ENCODE results near the gene ATAD1.
A peak's percentile ranks its signal among the peaks of the same experiment; 100 is the strongest.
"Not testable (repeated sequence)": the region's sequence is repeated elsewhere in the genome, so short reads cannot be mapped to it uniquely, and the experiment has no call there.

Gene ATAD1

GRCh38 chr10:87801813-87802435, 16.1 kb downstream of the ATAD1 start:
- not testable (repeated sequence) for DNase-seq

- DNase-seq = no peak
Observed at GRCh38 chr10:87799860-87800259, 18.2 kb downstream of the ATAD1 start.

- DNase-seq = no peak
Observed at GRCh38 chr10:87798082-87798481, 19.9 kb downstream of the ATAD1 start.

DNA sequence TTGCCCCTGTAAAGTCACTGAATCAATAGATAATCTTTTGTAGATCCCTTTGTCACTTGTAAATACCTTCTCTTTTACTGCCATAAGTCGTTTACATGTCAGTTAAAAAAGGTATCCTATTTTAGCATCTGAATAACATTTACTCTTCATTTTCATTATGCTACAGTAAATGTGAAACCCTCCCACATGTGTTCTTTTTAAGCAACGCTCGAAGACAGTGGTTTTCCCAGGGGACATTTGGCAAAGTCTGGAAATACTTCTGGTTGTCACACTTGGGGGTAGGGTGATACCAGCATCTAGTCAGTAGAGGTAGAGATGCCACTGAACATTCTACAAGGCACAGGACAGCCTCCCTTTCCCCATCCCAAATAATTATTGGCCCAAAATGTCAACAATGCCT, 23.7 kb downstream of the ATAD1 start:
- no peak for DNase-seq

DNA sequence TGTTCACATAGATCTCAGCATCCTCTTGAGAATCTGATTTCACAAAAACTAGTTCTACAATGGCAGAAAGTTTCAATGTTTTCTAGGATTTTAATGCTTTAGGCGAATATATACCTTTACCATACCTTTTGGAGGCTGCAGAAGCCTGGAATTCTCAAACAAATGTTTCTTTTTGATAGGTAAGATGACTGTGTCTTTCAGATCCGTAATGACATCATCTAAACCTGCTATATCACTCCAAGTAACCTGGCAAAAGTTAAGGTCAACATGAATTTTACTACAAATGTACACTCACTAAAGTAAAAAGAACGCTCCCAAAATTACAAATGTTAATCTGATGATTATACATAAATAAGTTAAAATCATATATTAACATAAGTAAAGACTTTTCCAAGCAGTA, 27.8 kb downstream of the ATAD1 start:
- no peak for DNase-seq

- no peak for DNase-seq
Observed at GRCh38 chr10:87786421-87786820, 31.6 kb downstream of the ATAD1 start.

- no peak for DNase-seq
Observed at GRCh38 chr10:87782721-87783120, 35.3 kb downstream of the ATAD1 start.

DNA sequence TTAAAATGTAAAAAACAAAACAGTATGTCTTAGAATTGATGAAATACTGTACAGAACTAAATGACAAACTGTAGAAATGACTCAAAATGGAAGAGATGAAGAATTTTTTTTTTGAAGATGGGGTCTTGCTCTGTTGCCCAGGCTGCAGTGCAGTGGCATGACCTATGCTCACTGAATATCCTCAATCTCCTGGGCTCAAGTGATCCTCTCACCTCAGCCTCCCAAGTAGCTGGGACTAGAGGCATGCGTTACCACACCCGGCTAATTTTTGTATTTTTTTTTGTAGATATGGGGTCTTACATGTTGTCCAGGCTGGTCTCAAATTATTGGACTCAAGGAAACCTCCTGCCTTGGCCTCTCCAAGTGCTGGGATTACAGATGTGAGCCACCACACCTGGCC, 36.5 kb downstream of the ATAD1 start:
- DNase-seq = no peak

DNA sequence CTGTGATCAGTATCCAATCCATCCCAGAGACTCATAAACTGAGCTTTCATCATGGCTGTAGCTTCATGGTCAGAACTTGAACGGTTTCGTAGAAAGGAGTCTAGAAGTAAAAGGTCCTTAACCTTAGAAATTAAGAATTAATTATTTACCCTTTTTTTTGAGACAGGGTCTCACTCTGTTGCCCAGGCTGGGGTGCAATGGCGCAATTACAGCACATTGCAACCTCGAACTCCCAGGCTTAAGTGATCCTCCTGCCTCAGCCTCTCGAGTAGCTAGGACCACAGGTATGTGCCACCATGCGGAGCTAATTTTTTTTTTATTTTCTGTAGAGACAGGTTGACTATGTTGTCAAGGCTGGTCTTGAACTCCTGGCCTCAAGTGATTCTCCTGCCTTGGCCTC, 41.7 kb downstream of the ATAD1 start:
- no peak for DNase-seq

- peak; percentile 69 for DNase-seq
Observed at GRCh38 chr10:87775766-87776165, 42.3 kb downstream of the ATAD1 start.

DNA sequence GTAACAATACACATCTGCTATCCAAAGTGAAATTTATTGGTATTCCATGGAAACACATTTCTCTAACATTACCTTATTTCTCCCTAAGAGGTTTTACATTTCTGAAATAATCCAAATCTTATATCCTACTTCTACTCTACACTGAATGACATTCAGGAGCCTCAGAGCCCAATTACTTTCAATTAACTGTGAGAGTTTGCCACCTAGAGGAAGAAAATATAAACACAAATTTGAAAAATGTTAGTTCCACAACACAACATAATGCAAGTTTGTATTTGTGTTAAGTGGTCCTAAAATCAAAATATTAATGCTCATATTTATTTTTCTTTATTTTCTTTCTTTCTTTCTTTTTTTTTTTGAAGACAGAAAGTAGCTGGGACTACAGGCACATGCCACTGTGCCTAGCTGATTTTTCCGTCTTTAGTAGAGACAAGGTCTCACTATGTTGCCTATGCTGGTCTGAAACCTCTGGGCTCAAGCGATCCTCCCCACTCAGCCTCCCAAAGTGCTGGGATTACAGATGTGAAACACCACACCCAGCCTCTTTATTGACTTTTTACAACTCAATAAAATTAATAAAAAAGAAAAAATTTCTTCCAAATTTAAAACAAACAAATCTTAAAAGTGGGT, 46.0 kb downstream of the ATAD1 start:
- peak; percentile 63 for DNase-seq

- DNase-seq = no peak
Observed at GRCh38 chr10:87767253-87767652, 50.8 kb downstream of the ATAD1 start.

DNA sequence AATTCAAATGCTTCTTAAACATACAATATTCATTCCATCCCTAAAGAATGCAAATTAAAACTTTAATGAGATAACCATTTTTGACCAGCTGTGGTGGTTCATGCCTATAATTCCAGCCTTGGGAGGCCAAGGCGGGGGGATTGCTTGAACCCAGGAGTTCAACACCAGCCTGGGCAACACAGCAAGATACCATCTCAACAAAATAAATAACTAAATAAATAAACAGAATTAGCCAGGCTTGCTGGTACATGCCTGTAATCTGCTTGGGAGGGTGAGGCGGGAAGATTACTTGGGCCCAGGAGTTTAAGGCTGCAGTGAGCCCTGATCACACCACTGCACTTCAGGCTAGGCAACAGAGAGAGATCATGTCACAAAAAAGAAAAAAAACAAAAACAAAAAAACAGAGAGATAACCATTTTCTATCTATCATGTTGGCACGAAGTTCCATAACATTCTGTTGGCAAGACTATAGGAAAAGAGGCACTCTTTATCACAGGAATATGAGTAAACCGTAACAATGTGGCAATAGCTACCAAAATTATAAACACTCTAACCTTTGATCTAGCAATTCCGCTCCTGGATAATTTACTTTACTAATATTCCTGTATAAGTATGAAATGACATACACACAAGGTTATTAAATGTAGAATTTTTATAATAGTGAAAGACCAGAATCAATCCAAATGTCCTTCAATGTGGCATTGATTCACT, 52.2 kb downstream of the ATAD1 start:
- DNase-seq = no peak

- DNase-seq = no peak
Observed at GRCh38 chr10:87764072-87764934, 53.7 kb downstream of the ATAD1 start.

GRCh38 chr10:87763086-87763861, 54.8 kb downstream of the ATAD1 start:
- DNase-seq = no peak

GRCh38 chr10:87761892-87762291, 56.1 kb downstream of the ATAD1 start:
- peak; percentile 89 for DNase-seq

GRCh38 chr10:87761153-87761552, 56.9 kb downstream of the ATAD1 start:
- DNase-seq = peak; percentile 56

GRCh38 chr10:87760195-87760905, 57.7 kb downstream of the ATAD1 start:
- peak; percentile 83 for DNase-seq

DNA sequence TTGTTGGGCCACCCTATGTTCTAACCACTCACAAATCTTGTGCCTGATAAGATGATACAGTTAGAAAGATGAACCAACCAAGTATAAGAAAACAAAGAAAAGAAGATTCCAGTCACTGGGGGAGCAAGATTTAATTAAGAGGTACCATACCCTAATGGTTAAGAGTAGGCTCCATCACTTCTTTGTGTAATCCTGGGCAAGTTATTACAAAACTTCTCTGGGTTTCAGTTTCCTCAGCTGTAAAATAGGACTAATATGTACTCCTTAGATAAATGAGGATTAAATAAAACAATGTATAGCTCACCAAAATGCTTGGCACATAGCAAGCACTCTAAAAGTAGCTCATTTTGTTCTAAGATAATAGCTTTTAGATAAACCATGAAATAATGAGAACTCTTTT, 58.5 kb downstream of the ATAD1 start:
- peak; percentile 61 for DNase-seq

DNA sequence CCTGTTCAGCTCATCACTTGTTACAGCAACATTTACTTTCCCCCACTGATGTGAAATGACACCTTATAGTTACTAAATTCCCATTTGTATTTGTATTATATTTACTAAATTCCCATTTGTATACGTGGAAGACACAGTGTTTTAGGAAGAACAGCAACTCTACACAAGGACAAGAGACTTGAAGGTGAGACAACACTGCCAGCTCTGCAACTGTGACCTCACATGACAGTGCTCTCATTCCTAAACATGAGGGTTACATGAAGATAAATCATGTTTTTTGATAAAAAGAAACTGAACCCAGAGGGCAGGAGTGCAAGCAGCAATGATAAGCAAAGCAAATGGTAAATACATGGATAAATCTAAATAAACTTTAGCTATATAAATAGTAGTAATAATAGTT, 60.3 kb downstream of the ATAD1 start:
- DNase-seq = no peak

DNA sequence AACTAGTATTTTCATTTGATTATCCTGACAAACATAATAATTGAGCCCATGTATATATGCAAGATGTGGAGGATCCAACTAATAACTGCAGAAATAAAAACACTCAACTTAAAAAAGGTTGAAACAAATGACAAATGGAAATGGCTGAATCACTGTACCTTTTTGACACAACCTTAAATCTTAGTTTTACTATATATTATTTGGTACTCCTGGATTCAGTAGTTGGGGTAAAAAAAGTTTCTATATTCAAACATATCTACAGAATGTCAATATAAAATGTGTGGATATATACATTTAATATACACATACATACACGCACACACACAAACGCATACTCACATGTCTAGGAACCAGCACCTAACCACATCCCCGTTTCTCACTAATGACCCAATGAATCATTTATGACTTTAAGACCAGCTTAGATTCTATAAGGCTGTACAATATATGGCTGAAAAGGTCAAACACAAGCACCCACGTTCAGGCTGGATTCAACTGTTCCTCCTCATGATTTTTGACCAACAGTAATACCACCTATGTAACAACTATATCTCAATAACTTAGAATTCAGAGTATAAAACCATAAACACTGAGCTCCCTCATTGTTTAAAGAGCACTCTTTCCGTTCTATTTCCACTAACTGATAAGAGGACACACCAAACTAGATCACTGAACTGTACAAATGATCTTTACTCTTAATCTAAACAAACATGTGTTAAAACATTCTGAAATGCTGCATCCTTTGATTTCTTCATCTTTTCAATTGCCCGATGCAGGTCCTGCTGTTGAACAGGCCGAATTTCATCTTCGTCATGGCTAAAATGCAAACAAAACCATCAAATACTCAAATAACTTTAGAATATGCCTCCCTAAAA, 63.8 kb downstream of the ATAD1 start:
- DNase-seq = no peak

All from suppressor macrophage treated with lipopolysaccharide for 4 hours (primary cell).